Right kidney (tissue), 1 donor: ENCODE data around the gene RFX1.
"Not testable (repeated sequence)": the region's sequence is repeated elsewhere in the genome, so short reads cannot be mapped to it uniquely, and the experiment has no call there.

Experiments used
- DNase-seq: peaks from one replicate; pipeline ENCODE4 v3.0.0-alpha.2; 2016

RFX1 gene

GRCh38 chr19:13934785-13935109, 71.4 kb downstream of the RFX1 start:
- no peak for DNase-seq

DNA sequence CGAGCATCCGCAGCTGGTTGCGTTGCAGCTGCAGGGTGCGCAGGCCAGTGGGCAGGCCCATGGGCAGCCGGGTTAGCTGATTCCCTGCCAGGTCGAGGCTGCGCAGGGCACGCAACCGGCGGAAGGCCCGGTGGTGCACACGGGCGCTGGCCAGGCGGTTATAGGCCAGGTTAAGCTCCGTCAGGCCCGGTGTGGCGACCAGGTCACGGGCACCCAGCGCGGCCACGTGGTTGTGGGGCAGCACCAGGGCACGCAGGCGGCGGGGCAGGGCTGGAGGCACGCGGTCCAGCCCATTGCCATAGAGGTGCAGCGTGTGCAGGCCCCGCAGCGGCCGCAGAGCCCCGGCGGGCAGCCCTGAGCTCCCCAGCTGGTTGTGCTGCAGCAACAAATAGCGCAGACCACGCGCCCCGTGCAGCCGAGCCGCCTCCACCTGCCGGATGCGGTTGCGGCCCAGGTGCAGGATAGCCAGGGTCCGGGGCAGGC, 73.2 kb downstream of the RFX1 start:
- DNase-seq, result no peak

DNA sequence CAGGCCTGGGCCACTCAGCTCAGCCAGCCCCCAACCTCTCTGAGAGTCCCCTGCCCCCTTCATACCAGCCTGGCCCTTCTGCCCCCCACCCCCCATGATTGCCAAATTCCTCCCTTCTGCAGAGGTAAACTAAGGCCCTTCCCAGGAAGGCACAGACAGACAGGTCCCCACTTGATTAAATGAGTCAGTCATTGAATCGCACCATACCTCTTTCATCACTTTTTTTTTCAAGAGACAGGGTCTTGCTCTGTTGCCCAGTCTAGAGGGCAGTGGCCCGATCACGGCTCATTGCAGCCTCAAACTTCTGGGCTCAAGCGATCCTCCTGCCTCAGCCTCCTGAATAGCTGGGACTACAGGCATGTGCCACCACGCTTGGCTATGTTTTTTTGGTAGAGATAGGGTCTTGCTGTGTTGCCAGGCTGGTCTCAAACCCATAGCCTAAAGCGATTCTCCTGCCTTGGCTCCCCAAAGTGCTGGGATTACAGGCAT, 73.9 kb downstream of the RFX1 start:
- no peak for DNase-seq

- DNase-seq, result no peak
These were observed 74.5 kb downstream of the RFX1 start for GRCh38 chr19:13931391-13932148.

DNA sequence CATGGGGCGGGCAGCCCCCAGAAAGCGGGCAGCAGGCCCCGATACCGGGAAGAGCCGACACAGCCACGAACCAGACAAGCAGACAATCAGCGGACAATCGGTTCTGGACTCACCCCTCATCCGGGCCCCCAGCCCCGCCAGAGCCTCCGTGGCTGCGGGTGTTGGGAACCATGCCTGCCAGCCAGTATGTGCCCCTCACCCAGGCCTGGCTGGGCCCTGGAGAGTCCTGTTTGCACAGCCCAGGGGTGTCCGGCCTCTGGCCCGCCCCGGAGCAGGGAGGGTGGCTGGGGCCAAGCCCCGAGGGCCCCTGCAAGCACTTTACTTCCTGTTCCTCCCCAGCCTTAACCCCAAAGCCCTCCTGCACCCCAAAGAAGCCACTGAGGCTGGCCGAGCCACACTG, 75.7 kb downstream of the RFX1 start:
- DNase-seq, result no peak

- DNase-seq, result no peak
These were observed 76.2 kb downstream of the RFX1 start for GRCh38 chr19:13929956-13930355.

DNA sequence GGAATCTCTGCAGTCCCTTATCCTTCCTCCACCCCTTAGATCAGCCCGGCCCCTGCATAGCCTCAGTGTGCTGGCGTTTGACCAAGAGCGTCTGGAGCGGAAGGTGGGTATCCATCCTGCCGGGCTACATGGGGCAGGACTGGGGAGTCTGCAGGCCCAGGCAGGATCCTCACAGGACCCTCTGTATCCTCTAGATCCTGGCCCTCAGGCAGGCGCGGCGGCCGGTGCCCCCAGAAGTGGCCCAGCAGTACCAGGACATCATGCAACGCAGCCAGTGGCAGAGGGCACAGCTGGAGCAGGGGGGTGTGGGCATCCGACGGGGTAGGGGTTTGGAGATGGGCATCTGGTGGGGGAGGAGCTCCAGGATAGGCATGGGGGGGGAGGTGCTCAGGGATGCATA, 76.8 kb downstream of the RFX1 start:
- no peak for DNase-seq

GRCh38 chr19:13926715-13927114, 79.4 kb downstream of the RFX1 start:
- no peak for DNase-seq

DNA sequence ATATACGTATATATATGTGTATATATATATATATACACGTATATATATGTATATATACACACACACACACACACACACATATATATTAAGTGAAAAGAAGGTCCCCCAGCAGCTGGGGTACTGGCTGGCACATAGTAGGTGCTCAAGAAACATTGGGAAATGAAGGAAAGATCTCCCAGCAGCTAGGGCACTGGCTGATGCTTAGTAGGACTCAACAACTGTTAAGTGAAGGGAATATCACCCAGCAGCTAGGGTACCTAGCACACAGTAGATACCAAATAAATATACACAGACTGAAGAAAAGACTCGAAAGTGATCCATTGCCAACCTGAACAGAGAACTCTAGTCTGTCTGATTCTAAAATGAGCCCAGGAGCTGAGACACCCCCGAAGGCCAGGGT, 80.1 kb downstream of the RFX1 start:
- no peak for DNase-seq

DNA sequence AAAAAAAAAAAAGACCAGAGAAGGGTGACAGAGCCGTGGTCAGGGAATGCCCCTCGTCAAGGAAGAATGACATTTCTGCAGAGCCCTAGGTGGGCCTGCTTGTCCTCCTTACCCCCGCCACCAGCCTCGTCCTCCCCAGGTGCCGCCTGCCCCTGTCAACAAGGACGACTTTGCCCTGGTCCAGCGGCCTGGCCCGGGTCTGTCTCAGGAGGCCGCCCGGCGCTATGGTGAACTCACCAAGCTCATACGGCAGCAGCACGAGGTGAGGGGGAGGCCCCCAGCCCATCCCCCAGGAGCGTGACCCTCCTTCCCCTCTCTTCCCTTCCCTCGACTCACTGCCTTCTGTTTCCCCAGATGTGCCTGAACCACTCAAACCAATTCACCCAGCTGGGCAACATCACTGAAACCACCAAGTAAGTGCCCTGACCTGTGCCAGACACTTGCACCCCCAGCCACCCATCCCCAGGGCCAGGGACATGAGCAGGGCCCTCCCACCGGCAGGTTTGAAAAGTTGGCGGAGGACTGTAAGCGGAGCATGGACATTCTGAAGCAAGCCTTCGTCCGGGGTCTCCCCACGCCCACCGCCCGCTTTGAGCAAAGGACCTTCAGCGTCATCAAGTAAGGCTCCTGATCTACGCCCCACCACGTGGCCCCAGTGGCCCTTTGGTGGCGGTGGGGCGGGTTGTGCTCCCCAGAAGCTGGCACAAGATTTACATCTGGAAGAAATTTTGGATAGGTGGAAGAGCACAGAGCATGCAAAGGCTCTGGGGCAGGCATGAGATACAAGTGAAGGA, 82.7 kb downstream of the RFX1 start:
- no peak for DNase-seq

DNA sequence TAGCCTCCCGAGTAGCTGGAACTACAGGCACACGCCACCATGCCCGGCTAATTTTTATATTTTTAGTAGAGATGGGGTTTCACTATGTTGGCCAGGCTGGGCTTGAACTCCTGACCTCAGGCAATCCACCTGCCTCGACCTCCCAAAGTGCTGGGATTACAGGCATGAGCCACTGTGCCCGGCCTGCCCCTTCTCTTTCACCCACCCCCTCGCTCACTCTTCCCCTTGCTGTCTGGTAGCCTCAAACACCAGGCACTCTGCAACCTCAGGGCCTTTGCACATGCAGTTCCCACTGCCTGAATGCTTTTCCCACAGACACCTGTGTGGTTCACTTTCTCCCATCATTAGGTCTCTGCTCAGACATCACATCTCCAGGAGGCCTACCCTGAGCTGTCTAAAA, 84.0 kb downstream of the RFX1 start:
- DNase-seq, result not testable (repeated sequence)

DNA sequence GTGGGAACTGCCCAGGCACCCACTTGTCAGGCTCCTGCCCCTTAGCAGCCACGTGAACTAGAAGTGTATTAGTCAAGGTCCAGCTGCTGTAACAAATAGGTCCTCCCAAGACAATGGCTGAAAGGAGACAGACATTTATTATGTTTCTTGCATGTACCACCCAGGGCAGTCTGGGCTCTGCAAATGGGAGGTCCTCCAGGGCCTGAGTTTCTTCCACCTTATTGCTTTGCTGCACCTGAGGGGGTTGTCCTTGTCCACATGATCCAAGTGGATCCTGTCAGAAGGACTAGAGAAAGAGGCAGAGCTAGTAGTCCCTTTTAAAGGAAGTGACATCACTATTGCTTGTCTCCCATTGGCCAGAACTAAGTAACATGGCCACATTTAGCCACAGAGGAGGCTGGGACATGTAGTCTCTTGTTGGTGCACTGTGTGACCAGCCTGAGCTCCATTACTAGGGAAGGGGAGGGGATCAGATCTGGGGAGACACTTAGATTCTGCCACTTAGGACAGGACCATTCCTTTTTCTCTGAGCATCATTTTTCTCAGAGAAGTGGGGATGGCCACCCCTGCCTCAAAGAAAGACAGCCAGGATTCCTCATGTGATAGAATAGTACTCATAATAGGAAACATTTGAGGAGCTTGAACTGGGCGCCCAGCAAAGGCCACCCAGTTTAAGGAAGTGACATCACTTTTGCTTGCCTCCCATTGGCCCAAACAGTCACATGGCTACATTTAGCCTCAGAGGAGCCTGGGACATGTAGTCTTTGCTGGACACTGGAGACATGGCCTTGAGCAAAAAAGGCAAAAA, 85.0 kb downstream of the RFX1 start:
- DNase-seq, result no peak

- no peak for DNase-seq
These were observed 85.6 kb downstream of the RFX1 start for GRCh38 chr19:13920524-13920923.

GRCh38 chr19:13918726-13919411, 87.3 kb downstream of the RFX1 start:
- DNase-seq, result no peak

- no peak for DNase-seq
These were observed 88.2 kb downstream of the RFX1 start for GRCh38 chr19:13917888-13918406.

- DNase-seq, result no peak
These were observed 91.3 kb downstream of the RFX1 start for GRCh38 chr19:13914777-13915176.

- DNase-seq, result no peak
These were observed 92.8 kb downstream of the RFX1 start for GRCh38 chr19:13913352-13913751.
